HUDEP-2 (cell line): Measurements from ENCODE around the gene MICU1.
"Not testable (repeated sequence)": the region's sequence is repeated elsewhere in the genome, so short reads cannot be mapped to it uniquely, and the experiment has no call there.

Experiments used
- DNase-seq, 76 experiments: peaks; one replicate each; lab custom pipeline; 2025; ENCODE audit not compliant: unreplicated experiment in 76 of 76; lab: John Stamatoyannopoulos, UW

Gene MICU1

DNA sequence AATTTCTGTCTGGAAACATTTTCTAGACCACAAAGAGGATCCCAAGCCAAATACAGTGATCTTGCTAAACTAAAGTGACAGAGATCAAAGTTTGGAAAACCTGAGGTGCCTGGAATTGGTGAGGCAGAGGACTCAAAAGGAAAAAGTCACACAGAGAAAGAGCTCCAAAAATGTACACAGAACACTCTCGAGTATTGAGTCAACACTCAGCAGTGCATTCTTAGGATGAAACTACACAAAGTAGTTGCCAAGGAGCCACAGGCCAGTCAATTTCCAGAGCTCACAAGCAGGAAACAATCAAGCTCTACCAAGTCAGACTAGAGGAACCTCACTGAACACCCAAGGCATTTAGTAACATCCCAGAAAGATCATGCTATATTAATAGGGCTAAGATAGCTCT lies 61.3 kb downstream of the MICU1 start:
- DNase-seq = no peak

DNA sequence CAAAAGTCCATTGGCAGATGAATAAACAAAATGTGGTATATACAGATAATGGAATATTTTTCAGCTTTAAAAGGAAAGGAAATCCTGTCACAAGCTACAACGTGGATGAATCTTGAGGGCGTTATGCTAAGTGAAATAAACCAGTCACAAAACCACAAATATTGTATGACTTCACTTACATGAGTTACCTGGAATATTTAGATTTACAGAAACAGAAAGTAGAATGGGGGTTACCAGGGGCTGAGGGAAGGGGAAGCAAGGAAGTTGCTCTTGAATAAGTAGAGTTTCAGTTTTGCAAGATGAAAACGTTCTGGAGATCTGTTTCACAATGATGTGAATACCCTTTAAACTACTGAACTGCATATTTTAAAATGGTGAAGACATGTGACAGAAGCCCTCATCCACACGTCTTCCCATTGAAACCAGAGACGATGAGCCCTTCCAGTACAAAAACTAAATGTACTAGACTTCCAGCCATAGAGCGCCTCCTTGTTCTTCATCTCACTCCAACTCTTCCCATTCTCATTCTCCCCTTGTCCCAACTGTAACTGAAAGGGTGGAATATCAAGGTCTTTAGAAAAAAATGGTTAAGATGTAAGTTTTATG lies 62.4 kb downstream of the MICU1 start:
- DNase-seq = no peak

DNA sequence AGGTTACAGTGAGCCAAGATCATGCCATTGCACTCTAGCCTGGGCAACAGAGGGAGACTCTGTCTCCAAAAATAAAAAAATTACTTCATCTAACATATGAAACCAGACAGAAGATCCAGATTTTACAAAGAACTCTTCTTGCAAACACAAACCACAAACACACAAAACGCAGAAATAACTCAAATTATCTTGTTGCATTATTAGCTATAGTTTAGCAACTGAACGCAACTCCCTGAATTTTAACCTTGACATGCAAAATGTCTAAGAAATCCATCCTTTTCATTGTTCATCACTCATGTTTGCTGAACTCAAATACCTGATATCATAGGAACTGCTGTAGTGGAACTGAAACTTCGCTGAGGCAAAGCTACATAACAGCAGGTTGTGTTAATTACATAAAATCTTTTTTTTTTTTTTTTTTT lies 64.1 kb downstream of the MICU1 start:
- no peak for DNase-seq

DNA sequence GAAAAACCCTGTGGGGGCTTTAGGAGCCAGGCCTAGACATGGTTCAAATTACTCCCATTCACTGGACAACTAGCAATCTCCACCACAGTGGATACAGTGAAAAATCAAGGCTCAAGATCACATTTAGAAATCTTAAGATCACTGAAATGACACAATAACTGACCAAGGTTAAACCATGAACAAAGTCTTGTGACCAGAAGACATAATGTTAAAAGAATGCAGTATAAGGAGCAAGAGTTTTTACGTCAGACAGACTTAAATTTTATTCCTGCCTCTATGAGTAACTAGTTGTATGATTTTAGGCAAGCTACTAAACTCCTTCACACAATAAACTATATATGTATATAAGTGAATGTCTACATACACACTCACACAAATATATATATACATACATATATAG lies 68.5 kb downstream of the MICU1 start:
- DNase-seq = no peak

DNA sequence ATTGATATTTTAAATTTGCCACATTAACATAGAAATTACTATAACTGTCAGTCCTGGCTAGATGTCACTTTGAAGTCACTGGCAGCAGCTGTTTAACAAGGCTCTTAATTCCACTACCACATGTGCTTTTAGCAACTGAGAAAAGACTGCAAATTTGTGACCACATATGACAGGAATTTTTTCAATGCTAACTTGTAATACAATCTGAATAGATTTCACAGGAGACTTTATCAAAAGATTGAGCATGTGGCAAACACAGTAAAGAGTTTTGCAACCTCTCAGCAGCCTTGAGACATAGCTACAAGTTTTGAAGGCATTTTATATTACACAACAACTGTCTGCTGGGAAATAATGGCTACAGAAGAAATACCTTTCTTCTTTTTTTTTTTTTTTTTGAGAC lies 73.0 kb downstream of the MICU1 start:
- DNase-seq = no peak

DNA sequence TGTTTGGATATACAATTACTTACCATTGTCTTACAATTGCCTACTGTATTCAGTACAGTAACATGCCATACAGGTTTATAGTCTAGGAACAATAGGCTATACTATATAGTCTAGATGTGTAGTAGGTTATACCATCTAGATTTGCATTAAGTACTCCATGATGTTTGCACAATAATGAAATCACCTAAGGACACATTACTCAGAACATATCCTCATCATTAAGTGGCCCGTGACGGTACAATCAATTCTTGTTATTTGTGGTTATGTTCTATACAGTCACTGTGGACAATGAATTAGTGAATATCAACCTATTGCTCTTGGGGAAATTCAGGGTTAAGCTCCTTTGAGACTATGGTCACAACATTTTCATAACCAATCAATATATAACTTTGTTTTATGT lies 75.6 kb downstream of the MICU1 start:
- DNase-seq = no peak

DNA sequence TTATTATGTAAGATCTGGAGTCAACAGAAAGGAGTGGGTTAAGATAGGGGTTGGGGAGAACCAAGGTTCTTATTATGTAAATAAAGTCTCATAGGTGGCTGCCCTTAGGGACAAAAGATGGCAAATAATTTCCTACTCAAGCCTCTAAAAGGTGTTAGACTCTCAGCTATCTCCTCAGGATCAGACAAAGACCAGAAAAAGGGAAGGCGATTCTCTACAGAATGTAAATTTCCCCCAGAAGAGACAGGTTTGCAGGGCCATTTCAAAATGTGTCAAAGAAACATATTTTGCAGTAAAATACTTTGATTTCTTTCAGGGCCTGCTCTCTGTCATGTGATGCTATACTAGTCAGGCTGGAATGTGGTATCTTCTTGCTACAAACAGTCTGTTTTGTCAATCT lies 80.3 kb downstream of the MICU1 start:
- no peak for DNase-seq

DNA sequence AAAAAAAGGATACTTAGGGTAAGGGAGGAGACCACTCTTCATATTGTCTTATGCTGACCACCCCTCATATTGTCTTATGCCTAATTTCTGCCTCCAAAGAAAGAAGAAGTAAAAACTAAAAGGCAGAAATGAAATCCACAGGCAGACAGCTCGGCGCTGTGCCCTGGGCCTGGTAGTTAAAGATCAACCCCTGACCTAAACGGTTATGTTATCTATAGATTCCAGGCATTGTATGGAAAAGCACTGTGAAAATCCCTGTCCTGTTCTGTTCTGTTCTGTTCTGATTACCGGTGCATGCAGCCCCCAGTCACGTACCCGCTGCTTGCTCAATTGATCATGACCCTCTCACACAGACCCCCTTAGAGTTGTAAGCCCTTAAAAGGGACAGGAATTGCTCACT lies 82.0 kb downstream of the MICU1 start:
- not testable (repeated sequence) for DNase-seq

DNA sequence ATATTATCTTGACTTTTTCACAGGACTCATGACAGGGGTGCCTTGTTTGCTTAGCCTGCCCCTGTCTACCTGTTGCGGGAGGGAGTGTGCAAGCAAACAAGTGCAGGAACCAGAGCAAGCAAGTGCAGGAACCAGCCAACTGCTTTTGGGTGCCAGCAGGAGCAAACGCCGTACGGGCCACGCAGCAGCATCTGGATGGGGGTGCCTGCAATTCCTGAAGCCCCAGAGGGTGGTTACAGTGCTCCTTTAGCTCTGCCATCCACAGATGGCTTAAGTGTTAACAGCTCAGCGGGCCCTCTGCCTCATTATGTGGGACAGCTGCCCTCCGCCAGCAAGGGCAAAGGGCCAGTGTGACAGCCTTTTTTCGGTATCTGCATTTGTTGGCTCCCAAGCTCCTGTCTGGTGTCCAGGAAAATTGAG lies 83.5 kb downstream of the MICU1 start:
- no peak for DNase-seq

DNA sequence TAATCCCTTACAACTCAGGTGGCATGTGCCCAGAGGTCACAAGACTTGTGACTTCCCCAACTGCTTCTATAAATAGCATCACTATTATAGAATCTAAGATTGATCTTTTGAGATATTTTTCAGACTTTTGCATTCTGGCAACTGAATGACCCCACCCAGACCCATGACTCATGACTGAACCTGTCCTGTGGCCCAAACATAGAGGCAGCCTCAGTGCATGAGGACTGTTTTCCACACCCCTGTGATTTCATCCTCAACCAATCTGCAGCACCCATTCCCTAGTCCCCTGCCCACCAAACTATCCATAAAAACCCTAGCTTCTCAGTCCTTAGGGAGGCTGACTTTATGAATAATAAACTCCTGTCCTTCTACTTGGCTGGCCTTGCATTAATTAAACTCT lies 84.5 kb downstream of the MICU1 start:
- no peak for DNase-seq

DNA sequence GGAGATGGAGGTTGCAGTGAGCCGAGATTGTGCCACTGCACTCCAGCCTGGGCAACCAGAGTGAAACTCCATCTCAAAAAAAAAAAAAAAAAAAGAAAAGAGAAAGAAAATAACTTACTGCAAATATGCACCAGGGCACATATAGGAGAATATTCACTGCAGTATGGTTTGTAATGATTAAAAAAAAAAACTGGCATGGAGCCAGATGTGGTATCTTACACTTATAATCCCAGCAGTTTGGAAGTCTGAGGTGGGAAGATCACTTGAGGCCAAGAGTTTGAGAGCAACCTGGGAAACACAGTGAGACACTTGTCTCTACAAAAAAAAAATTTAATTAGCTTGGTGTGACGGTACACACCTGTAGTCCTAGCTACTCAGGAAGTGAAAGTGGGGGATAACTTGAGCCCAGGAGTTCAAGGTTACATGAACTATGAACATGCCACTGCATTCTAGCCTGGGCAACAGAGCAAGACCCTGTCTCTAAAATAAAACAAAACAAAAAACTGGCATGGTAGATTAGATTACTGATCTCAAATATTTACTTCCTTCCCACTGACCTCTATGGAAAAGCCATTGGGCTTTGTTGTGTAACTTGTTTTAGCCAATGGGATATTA lies 85.6 kb downstream of the MICU1 start:
- peak in 1 of 76 experiments; percentile 1 for DNase-seq

DNA sequence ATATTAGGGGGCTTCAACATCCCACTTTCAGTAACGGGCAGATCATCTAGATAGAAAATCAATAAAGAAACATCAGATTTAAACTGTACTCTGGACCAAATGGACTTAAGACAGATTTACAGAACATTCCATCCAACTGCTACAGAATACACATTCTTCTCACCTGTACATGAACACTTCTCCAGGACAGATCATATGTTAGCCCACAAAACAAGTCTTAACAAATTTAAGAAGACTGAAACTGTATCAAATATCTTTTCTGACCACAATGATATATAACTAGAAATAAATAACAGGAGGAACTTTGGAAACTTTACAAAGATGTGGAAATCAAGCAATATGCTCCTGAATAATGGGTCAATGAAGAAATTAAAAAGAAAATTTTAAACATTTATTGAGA lies 86.7 kb downstream of the MICU1 start:
- no peak for DNase-seq

DNA sequence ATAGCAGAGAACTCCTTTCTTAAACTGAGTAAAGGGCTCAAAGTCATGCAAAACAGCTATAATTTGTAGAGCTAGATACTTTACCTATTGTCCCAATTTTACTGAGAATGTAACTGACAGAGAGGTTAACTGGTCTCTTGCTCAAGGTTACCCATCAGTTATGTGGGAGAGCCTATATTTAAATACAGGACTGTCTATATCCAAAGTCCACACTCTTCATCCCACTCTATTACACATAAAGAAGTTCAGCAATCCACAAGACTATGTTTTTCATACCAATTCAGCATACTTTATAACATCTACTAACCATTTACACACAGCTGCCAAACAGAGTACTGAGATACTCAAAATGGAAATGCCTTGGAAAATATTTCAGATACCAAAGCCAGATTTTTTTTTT lies 100.2 kb downstream of the MICU1 start:
- no peak for DNase-seq

DNA sequence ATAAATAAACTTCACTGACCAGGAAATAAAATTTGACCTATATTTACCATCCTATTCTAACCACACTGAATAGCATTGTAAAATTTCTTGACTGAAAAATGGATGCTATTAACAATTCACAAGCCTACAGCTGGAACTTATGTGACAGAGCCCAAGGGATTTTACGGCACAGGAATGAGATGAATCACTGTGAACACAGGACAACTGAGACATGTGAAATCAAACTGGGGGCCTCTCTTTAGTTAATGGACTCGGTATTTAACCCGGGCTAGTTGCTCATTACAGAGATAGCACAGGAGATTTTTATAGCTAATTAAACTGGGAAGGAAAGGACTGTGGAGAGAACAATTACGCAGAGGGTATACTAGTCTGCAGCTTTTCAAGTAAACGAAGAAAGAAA lies 100.6 kb downstream of the MICU1 start:
- no peak for DNase-seq

DNA sequence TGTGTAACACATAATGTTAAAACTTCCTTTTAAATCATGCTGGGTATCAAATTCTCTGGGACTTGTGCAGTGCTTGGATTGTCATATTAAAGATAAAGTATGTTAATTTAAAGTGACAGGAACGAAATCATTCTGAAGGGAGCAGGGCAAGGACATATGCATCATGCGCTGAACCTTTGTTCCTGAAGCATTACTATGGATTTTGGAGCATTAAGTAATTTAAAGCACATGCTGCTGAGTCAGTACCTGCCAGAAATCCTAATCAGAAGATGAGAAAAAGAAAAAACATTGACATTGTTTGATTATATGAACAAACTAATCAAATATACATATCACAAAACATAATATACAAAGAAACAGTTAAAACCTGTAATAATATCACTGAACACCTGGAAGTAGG lies 101.4 kb downstream of the MICU1 start:
- DNase-seq = no peak

DNA sequence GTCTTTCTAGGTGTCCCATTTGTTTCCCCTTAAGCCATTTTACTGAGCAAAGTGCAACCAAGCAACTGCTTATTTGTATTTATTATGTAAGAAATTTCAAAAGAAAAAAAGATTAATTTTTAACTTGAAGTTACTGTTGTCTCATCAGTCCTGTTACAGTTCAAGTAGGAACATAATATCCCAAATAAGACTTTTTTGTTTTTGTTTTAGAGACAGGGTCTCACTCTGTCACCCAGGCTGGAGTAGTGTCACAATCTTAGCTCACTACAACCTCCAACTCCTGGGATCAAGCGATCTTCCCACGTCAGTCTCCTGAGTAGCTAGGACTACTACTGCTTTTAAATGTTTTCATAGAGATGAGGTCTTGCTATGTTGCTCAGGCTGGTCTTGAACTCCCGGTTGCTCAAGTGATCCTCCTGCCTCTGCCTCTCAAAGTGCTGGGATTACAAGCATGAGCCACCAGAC lies 101.9 kb downstream of the MICU1 start:
- DNase-seq = no peak

DNA sequence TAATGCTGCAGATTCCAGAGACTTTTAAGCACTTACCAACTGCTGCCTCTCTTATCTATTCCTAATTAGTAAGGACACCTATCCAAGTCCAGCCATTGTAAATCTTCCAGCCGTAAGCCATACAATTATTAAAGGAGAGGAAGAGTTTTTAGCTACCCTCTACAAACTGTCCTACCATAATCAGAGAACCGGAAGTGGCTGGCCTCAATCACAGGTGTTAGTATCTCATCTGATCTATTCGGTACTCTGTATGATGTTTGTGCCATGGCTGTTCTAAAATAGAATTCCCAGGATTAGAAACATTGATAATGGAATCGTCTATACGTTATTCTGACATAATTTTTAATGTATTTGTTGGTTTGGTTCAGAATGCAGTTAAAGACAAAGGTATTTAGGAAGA lies 102.8 kb downstream of the MICU1 start:
- DNase-seq = no peak

DNA sequence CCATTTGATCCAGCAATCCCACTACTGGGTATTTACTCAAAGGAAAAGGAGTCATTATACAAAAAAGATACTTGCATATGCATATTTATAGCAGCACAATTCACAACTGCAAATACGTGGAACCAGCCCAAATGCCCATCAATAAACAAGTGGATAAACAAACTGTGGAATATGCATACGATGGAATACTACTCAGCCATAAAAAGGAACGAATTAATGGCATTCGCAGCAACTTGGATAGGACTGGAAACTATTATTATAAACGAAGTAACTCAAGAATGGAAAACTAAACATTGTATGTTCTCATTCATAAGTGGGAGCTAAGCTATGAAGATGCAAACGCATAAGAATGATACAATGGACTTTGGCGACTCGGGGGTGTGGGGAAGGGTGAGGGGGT lies 108.6 kb downstream of the MICU1 start:
- DNase-seq = no peak

DNA sequence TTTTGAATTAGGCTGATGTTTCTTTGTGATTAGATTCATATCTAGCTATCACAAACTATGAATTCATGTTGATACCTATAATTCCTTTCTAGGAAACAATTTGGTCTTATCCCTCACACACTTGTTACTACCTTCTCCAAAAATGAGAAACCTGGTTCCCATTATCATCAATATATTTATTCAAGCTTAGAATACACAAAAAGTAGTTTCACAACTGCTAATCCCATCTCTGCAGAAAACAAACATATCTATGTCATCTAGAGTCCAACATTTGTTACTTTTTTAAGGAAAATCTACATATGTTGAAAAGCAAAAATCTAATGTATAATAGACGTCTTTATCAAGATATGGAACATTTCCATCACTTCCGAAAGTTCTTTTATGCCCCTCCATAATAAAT lies 110.4 kb downstream of the MICU1 start:
- DNase-seq = no peak

DNA sequence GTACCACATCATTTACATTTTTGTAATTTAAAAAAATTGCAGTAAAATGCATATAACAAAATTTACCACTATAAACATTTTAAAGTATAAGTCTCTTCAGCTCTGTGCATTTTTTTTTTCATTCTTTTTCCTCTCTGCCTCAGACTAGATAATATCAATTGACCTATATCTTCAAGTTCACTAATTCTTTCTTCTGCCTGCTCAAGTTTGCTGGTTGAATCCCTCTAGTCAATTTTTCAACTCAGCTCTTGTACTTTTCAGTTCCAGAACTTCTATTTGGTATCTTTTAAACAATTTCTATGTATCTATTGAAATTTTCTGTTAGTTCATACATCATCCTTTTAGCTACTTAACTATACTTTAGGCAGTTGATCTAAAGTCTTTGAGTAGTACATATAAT lies 112.0 kb downstream of the MICU1 start:
- no peak for DNase-seq

DNA sequence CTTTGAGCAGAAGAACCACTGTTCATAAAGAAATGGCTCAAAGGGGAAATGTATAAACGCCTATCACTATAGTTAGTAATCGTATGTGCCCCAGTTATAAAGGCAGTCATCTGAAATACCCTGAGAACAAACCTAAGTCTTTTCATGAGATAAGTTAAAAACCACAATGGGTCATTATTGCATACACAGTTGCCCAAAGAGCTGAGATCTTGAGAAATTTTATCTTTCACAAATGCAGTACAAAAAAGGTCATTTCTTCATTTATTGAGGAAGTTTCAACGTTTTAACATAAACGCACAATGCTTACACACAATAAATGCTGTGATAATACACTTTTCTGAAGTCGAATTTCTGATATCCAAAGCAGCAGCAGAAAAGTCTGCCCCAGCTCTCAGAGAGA lies 114.4 kb downstream of the MICU1 start:
- DNase-seq = no peak

DNA sequence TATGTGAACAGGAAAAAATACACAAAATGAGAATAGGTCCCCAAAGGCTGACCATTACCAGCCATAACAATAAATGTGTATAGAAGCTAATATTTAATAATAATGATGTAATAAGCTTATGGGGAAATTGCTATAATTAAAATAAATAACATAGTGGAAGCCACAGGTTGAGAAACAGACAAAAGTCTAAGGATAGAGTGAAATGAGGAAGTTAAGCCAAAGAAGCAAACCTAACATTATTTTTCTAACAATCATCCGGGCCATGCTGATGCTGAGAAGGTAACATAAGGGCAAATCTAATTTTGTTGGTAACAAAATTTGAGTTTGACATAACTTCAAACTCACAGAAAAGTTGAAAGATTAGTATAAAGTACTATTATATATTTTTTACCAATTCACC lies 115.9 kb downstream of the MICU1 start:
- no peak for DNase-seq
